HL-60 (cell line): Measurements from ENCODE around the gene SCAP.

Experiments used
- DNase-seq, 2 experiments: peaks; one replicate each; pipeline ENCODE4 v3.0.0-alpha.2; 2010 to 2020; ENCODE audit warnings: low read depth in 1 of 2, low spot score in 1 of 2
- H3K27ac ChIP-seq: fragments of 250-450 bp; sonication (Bioruptor Pico); replicated peaks from 2 replicates; pipeline ENCODE4 v1.5.1; 2020; ENCODE audit warnings: mild to moderate bottlenecking, moderate library complexity
- H3K27me3 ChIP-seq: fragments of 250-450 bp; sonication (Bioruptor Pico); 2 replicates; pipeline ENCODE4 v1.5.1; 2021; ENCODE audit warnings: mild to moderate bottlenecking, moderate library complexity; ENCODE audit not compliant: insufficient read depth, poor library complexity, severe bottlenecking
- H3K4me3 ChIP-seq: replicated peaks from 2 replicates; pipeline ENCODE4 v1.5.1; 2011; ENCODE audit warnings: mild to moderate bottlenecking, control low read depth, low read length; ENCODE audit not compliant: insufficient read depth
- CTCF ChIP-seq: IDR thresholded peaks from one replicate; pipeline ENCODE4 v1.5.1; 2011; ENCODE audit warnings: low read length, control low read depth, inconsistent platforms; ENCODE audit not compliant: insufficient read depth
- GABPA ChIP-seq: IDR thresholded peaks from 2 replicates; pipeline ENCODE4 v1.6.1; 2012; ENCODE audit warnings: low read depth
- POLR2AphosphoS5 ChIP-seq: IDR thresholded peaks from 2 replicates; pipeline ENCODE4 v1.6.1; 2012; ENCODE audit warnings: low read depth
- REST ChIP-seq: IDR thresholded peaks from 2 replicates; pipeline ENCODE4 v1.6.1; 2012; ENCODE audit warnings: low read depth; ENCODE audit not compliant: insufficient replicate concordance
- SPI1 ChIP-seq: IDR thresholded peaks from 2 replicates; pipeline ENCODE4 v1.6.1; 2012; ENCODE audit warnings: low read depth, mild to moderate bottlenecking, borderline replicate concordance

SCAP gene

GRCh38 chr3:47392933-47393332 is 82.8 kb downstream of the SCAP start:
- DNase-seq: no peak
- no peaks in the 10 kb centered on the region for H3K27me3 ChIP-seq
- H3K27ac ChIP-seq: no peak overlapping the region
- H3K4me3 ChIP-seq: no peak overlapping the region
- TF ChIP-seq SPI1 (no peak), POLR2AphosphoS5 (no peak), GABPA (no peak), CTCF (no peak), REST (no peak)

GRCh38 chr3:47385796-47386195 is 89.9 kb downstream of the SCAP start:
- Histone ChIP-seq H3K27me3 (no peaks in the 10 kb centered on the region), H3K4me3 (no peak overlapping the region), H3K27ac (no peak overlapping the region)
- no peak for DNase-seq
- TF ChIP-seq POLR2AphosphoS5 (no peak), GABPA (no peak), CTCF (no peak), REST (no peak), SPI1 (no peak)

GRCh38 chr3:47385007-47385406 is 90.7 kb downstream of the SCAP start:
- DNase-seq: no peak
- Histone ChIP-seq H3K27ac (no peak overlapping the region), H3K4me3 (no peak overlapping the region), H3K27me3 (no peaks in the 10 kb centered on the region)
- TF ChIP-seq GABPA (no peak), SPI1 (no peak), POLR2AphosphoS5 (no peak), CTCF (no peak), REST (no peak)
